Transverse colon (tissue), 4 donors: ENCODE data around the gene LOXL1.

Experiments
- CTCF ChIP-seq, 5 experiments: fragments of 200-600 bp in 3 of 5; fragments of 450-650 bp in 2 of 5; sonication (generic) in 3 of 5; IDR thresholded peaks; 1 replicate in 2 of 5; 2 replicates in 3 of 5; pipeline ENCODE4 v1.5.1; 2016 to 2017; ENCODE audit warnings: antibody characterized with exemption in 5 of 5, inconsistent platforms in 3 of 5, mild to moderate bottlenecking in 2 of 5, moderate library complexity in 1 of 5
- EP300 ChIP-seq: sonication (generic); formaldehyde crosslinking; IDR thresholded peaks from one replicate; pipeline ENCODE4 v1.6.1; 2017; ENCODE audit warnings: antibody characterized with exemption, low read depth
- POLR2A ChIP-seq: fragments of 450-650 bp; IDR thresholded peaks from one replicate; pipeline ENCODE4 v1.6.1; 2016; ENCODE audit warnings: antibody characterized with exemption, mild to moderate bottlenecking, moderate library complexity
- POLR2AphosphoS5 ChIP-seq, 3 donors: sonication (generic); formaldehyde crosslinking; IDR thresholded peaks; one replicate each; pipeline ENCODE4 v1.6.1; 2016; ENCODE audit warnings: antibody characterized with exemption in 3 of 3

- TF ChIP-seq CTCF (IDR thresholded peaks at IDR 0.05) (no peak), POLR2A (no peak), EP300 (no peak), POLR2AphosphoS5 (IDR thresholded peaks at IDR 0.05) (no peak)
Observed at GRCh38 chr15:73955326-73955725, 29.1 kb downstream of the LOXL1 start.
